Gastrocnemius medialis (tissue), 4 donors: ENCODE results near the gene RRP7A. TPM values are rescaled to one million over a fixed set of nuclear protein-coding genes. Genes with fewer than 3 reads are reported as not detected.
"Not testable (repeated sequence)": the region's sequence is repeated elsewhere in the genome, so short reads cannot be mapped to it uniquely, and the experiment has no call there.

Experiments
- ATAC-seq, 2 donors: fragments of 150-250 bp; one replicate each; pipeline ENCODE4 v1.9.1; 2016
- DNase-seq, 2 donors: peaks; one replicate each; pipeline ENCODE4 v3.0.0-alpha.2; 2019
- H3K27ac ChIP-seq, 4 donors: fragments of 200-600 bp; sonication (generic); 1 replicate in 1 of 4; 2 replicates in 3 of 4; pipeline ENCODE4 v1.5.1; 2016 to 2018; ENCODE audit warnings: mild to moderate bottlenecking in 2 of 4, moderate library complexity in 1 of 4
- H3K27me3 ChIP-seq, 3 donors: fragments of 200-600 bp; sonication (generic) in 2 of 3; 1 replicate in 1 of 3; 2 replicates in 2 of 3; pipeline versions ENCODE4 v1.5.1 to v1.6.0; 2016 to 2019; ENCODE audit warnings: mild to moderate bottlenecking in 1 of 3, moderate library complexity in 1 of 3
- H3K36me3 ChIP-seq, 2 donors: fragments of 200-600 bp; sonication (generic) in 1 of 2; one replicate each; pipeline ENCODE4 v1.5.1; 2017 to 2018
- H3K4me1 ChIP-seq, 2 donors: fragments of 200-600 bp; sonication (generic) in 1 of 2; one replicate each; pipeline ENCODE4 v1.5.1; 2016 to 2017; ENCODE audit warnings: mild to moderate bottlenecking in 2 of 2
- H3K4me3 ChIP-seq, 4 donors: fragments of 200-600 bp; sonication (generic) in 3 of 4; 1 replicate in 1 of 4; 2 replicates in 3 of 4; pipeline ENCODE4 v1.5.1; 2016 to 2019; ENCODE audit warnings: mild to moderate bottlenecking in 2 of 4
- H3K9me3 ChIP-seq, 3 donors: fragments of 200-600 bp; sonication (generic) in 2 of 3; 1 replicate in 1 of 3; 2 replicates in 2 of 3; pipeline ENCODE4 v1.5.1; 2016 to 2019
- POLR2A ChIP-seq, 2 donors: fragments of 450-650 bp; IDR thresholded peaks; one replicate each; pipeline ENCODE4 v1.6.1; 2017; ENCODE audit warnings: antibody characterized with exemption in 2 of 2, mild to moderate bottlenecking in 2 of 2, moderate library complexity in 2 of 2
- in situ Hi-C, 4 donors: fragments of 200-750 bp; cut with MboI; loops; one replicate each; pipeline versions ENCODE4 v1.15.0 to v1.8.0; 2017; ENCODE audit warnings: low sequenced_read_pairs in 4 of 4
- intact Hi-C: fragments of 100-400 bp; cut with DNase I; formaldehyde crosslinking; loops from one replicate; pipeline ENCODE4 v1.15.1; 2023; ENCODE audit warnings: low total_unique reads
- total RNA-seq, 4 donors: library from RNA; depleted of rRNA; stranded (reverse); fragments of >200 nt; gene quantifications; one replicate each; pipeline versions ENCODE4 v1.1.0 to v1.2.3, GENCODE V29; 2016
- TF ChIP-seq, protein P1 (sequence below), 5 experiments: fragments of 450-650 bp in 3 of 5; fragments of 200-600 bp in 2 of 5; sonication (generic) in 2 of 5; IDR thresholded peaks in 4 of 5; conservative IDR thresholded peaks in 1 of 5; 1 replicate in 4 of 5; 2 replicates in 1 of 5; pipeline ENCODE4 v1.5.1; 2016 to 2019; ENCODE audit warnings: antibody characterized with exemption in 5 of 5, mild to moderate bottlenecking in 3 of 5, moderate library complexity in 3 of 5

The RRP7A gene
- 10 to 100 TPM; 11.9 to 27.3 (median 15.8) TPM for total RNA-seq

GRCh38 chr22:42519525-42520401 is at the start of gene RRP7A:
Gene RRP7A (minus strand): TSS chr22:42519796. CDS start chr22:42519786, 10 bp downstream.
- Histone ChIP-seq H3K27me3 (no peaks in the 10 kb centered on the region), H3K4me3 (peak within 1 kb of the TSS; percentile 83 to 99 (median 92)), H3K27ac (peak within 1 kb of the TSS; percentile 80 to 87 (median 85)), H3K36me3 (peaks cover 0 to 4% of the 10 kb centered on the region in 2 donors), H3K4me1 (peaks cover 4 to 6% of the 10 kb centered on the region in 2 donors), H3K9me3 (no peaks in the 10 kb centered on the region)
- in situ Hi-C loops, result no loop called here
- intact Hi-C loops, result no loop called here
- DNase-seq, result peak; percentile 37 to 65
- peak; percentile 76 to 84 for TF ChIP-seq POLR2A (IDR thresholded peaks at IDR 0.05)
- TF ChIP-seq, protein P1, sequence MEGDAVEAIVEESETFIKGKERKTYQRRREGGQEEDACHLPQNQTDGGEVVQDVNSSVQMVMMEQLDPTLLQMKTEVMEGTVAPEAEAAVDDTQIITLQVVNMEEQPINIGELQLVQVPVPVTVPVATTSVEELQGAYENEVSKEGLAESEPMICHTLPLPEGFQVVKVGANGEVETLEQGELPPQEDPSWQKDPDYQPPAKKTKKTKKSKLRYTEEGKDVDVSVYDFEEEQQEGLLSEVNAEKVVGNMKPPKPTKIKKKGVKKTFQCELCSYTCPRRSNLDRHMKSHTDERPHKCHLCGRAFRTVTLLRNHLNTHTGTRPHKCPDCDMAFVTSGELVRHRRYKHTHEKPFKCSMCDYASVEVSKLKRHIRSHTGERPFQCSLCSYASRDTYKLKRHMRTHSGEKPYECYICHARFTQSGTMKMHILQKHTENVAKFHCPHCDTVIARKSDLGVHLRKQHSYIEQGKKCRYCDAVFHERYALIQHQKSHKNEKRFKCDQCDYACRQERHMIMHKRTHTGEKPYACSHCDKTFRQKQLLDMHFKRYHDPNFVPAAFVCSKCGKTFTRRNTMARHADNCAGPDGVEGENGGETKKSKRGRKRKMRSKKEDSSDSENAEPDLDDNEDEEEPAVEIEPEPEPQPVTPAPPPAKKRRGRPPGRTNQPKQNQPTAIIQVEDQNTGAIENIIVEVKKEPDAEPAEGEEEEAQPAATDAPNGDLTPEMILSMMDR (IDR thresholded peaks at IDR 0.05 in 4 of 5, conservative IDR thresholded peaks at IDR 0.05 in 1 of 5), result no peak
- ATAC-seq, result peak; percentile 89 to 94

DNA sequence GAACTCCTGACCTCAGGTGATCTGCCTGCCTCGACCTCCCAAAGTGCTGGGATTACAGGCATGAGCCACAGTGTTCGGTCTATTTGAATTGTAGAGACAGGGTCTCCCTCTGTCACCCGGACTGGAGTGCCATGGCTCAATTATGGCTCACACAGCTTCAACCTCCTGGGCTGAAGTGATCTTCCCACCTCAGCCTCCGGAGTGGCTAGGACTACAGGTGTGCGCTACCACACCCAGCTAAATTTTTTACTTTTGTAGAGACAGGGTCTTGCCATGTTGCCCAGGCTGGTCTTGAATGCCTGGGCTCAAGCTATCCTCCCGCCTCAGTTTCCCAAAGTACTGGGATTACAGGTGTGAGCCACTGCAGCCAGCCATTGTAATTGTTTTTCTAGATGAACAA is 48.4 kb upstream of the RRP7A start:
- H3K36me3 ChIP-seq, H3K4me3 ChIP-seq, H3K27me3 ChIP-seq, in situ Hi-C loops, DNase-seq, H3K4me1 ChIP-seq, intact Hi-C loops, H3K27ac ChIP-seq, ATAC-seq, H3K9me3 ChIP-seq: not testable (repeated sequence)

GRCh38 chr22:42565956-42566355 is 46.4 kb upstream of the RRP7A start:
- intact Hi-C loops, result no loop called here
- Histone ChIP-seq H3K4me1 (no peaks in the 10 kb centered on the region), H3K27me3 (no peaks in the 10 kb centered on the region), H3K4me3 (no peak overlapping the region), H3K27ac (no peak overlapping the region), H3K9me3 (no peaks in the 10 kb centered on the region), H3K36me3 (no peaks in the 10 kb centered on the region)
- no peak for ATAC-seq
- no peak for TF ChIP-seq POLR2A (IDR thresholded peaks at IDR 0.05)
- TF ChIP-seq, protein P1 (IDR thresholded peaks at IDR 0.05 in 4 of 5, conservative IDR thresholded peaks at IDR 0.05 in 1 of 5), result no peak
- DNase-seq, result no peak
- in situ Hi-C loops, result no loop called here

- no peak for TF ChIP-seq POLR2A (IDR thresholded peaks at IDR 0.05)
- TF ChIP-seq, protein P1 (IDR thresholded peaks at IDR 0.05 in 4 of 5, conservative IDR thresholded peaks at IDR 0.05 in 1 of 5), result no peak
- Histone ChIP-seq H3K4me1 (no peaks in the 10 kb centered on the region), H3K4me3 (no peak overlapping the region), H3K9me3 (no peaks in the 10 kb centered on the region), H3K36me3 (no peaks in the 10 kb centered on the region), H3K27ac (no peak overlapping the region), H3K27me3 (no peaks in the 10 kb centered on the region)
- ATAC-seq, result no peak
- intact Hi-C loops, result no loop called here
- in situ Hi-C loops, result no loop called here
- no peak for DNase-seq
Observed at GRCh38 chr22:42564699-42565098, 45.1 kb upstream of the RRP7A start.

- intact Hi-C loops, H3K4me1 ChIP-seq, ATAC-seq: not testable (repeated sequence)
Observed at GRCh38 chr22:42563943-42564342, 44.3 kb upstream of the RRP7A start.

More at GRCh38 chr22:42563943-42564342, 44.3 kb upstream of the RRP7A start:
- H3K27ac ChIP-seq, H3K27me3 ChIP-seq, H3K9me3 ChIP-seq, H3K36me3 ChIP-seq, H3K4me3 ChIP-seq, DNase-seq, in situ Hi-C loops: not testable (repeated sequence)
